Panc1 (cell line): ENCODE results near the gene ITM2B.

Source experiments
- POLR2AphosphoS5 ChIP-seq: IDR thresholded peaks from 2 replicates; pipeline ENCODE4 v1.6.1; 2012; ENCODE audit warnings: mild to moderate bottlenecking, low read depth, low read length, moderate library complexity
- SIN3A ChIP-seq: IDR thresholded peaks from 2 replicates; pipeline ENCODE4 v1.6.1; 2012; ENCODE audit warnings: low read depth, mild to moderate bottlenecking, low read length, moderate library complexity, borderline replicate concordance; ENCODE audit not compliant: insufficient read depth
- TF ChIP-seq, protein P1 (sequence below): fragments of 450-650 bp; IDR thresholded peaks from 2 replicates; pipeline ENCODE4 v1.5.1; 2017; ENCODE audit warnings: mild to moderate bottlenecking
- TF ChIP-seq, protein P2 (sequence below), 2 experiments: IDR thresholded peaks; 2 replicates each; pipeline ENCODE4 v1.6.1; 2011 to 2012; ENCODE audit warnings: low read depth in 2 of 2, control low read depth in 1 of 2, low read length in 1 of 2, mild to moderate bottlenecking in 1 of 2, moderate library complexity in 1 of 2; ENCODE audit not compliant: insufficient read depth in 1 of 2

DNA sequence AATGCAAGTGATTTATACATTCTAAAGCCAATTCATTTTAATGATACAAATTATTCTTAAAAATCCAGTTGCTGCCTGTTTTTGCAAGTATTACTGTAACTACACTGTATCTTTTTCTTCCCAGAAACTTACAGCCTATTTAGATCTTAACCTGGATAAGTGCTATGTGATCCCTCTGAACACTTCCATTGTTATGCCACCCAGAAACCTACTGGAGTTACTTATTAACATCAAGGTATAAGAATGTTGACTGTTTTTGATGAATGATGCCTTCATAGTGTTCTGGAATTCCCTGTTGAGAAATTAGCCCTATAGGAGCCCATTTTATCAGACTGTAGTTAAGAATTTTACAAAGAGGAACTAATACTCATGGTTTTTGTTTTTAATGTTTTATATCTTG lies 25.0 kb downstream of the ITM2B start:
- TF ChIP-seq, protein P1, sequence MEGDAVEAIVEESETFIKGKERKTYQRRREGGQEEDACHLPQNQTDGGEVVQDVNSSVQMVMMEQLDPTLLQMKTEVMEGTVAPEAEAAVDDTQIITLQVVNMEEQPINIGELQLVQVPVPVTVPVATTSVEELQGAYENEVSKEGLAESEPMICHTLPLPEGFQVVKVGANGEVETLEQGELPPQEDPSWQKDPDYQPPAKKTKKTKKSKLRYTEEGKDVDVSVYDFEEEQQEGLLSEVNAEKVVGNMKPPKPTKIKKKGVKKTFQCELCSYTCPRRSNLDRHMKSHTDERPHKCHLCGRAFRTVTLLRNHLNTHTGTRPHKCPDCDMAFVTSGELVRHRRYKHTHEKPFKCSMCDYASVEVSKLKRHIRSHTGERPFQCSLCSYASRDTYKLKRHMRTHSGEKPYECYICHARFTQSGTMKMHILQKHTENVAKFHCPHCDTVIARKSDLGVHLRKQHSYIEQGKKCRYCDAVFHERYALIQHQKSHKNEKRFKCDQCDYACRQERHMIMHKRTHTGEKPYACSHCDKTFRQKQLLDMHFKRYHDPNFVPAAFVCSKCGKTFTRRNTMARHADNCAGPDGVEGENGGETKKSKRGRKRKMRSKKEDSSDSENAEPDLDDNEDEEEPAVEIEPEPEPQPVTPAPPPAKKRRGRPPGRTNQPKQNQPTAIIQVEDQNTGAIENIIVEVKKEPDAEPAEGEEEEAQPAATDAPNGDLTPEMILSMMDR = no peak
- TF ChIP-seq, protein P2, sequence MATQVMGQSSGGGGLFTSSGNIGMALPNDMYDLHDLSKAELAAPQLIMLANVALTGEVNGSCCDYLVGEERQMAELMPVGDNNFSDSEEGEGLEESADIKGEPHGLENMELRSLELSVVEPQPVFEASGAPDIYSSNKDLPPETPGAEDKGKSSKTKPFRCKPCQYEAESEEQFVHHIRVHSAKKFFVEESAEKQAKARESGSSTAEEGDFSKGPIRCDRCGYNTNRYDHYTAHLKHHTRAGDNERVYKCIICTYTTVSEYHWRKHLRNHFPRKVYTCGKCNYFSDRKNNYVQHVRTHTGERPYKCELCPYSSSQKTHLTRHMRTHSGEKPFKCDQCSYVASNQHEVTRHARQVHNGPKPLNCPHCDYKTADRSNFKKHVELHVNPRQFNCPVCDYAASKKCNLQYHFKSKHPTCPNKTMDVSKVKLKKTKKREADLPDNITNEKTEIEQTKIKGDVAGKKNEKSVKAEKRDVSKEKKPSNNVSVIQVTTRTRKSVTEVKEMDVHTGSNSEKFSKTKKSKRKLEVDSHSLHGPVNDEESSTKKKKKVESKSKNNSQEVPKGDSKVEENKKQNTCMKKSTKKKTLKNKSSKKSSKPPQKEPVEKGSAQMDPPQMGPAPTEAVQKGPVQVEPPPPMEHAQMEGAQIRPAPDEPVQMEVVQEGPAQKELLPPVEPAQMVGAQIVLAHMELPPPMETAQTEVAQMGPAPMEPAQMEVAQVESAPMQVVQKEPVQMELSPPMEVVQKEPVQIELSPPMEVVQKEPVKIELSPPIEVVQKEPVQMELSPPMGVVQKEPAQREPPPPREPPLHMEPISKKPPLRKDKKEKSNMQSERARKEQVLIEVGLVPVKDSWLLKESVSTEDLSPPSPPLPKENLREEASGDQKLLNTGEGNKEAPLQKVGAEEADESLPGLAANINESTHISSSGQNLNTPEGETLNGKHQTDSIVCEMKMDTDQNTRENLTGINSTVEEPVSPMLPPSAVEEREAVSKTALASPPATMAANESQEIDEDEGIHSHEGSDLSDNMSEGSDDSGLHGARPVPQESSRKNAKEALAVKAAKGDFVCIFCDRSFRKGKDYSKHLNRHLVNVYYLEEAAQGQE (IDR thresholded peaks at IDR 0.05; ENCODE audit: insufficient read depth in 1 of 2, low read depth in 2 of 2, low read length in 1 of 2) = no peak
- TF ChIP-seq SIN3A (no peak), POLR2AphosphoS5 (no peak)
